Fibroblast of villous mesenchyme (primary cell): ENCODE measurements around the gene JADE2. TPM values are rescaled to one million over a fixed set of nuclear protein-coding genes. Genes with fewer than 3 reads are reported as not detected.
"Not testable (repeated sequence)": the region's sequence is repeated elsewhere in the genome, so short reads cannot be mapped to it uniquely, and the experiment has no call there.

Source experiments
- DNase-seq: peaks from one replicate; pipeline ENCODE4 v3.0.0-alpha.2; 2010; ENCODE audit warnings: low read depth
- H3K4me3 ChIP-seq: 2 replicates; pipeline ENCODE4 v1.5.1; 2011; ENCODE audit warnings: low read depth, mild to moderate bottlenecking, low read length
- total RNA-seq: library from RNA; depleted of rRNA; stranded (reverse); fragments of >200 nt; gene quantifications from 2 replicates; pipeline ENCODE4 v1.2.3, GENCODE V29; 2012
- TF ChIP-seq, protein P1 (sequence below): IDR thresholded peaks from 2 replicates; pipeline ENCODE4 v1.5.1; 2012; ENCODE audit warnings: low read depth, mild to moderate bottlenecking, low read length; ENCODE audit not compliant: insufficient read depth

JADE2 gene
- total RNA-seq, 1 donor: 35.4 TPM

DNA sequence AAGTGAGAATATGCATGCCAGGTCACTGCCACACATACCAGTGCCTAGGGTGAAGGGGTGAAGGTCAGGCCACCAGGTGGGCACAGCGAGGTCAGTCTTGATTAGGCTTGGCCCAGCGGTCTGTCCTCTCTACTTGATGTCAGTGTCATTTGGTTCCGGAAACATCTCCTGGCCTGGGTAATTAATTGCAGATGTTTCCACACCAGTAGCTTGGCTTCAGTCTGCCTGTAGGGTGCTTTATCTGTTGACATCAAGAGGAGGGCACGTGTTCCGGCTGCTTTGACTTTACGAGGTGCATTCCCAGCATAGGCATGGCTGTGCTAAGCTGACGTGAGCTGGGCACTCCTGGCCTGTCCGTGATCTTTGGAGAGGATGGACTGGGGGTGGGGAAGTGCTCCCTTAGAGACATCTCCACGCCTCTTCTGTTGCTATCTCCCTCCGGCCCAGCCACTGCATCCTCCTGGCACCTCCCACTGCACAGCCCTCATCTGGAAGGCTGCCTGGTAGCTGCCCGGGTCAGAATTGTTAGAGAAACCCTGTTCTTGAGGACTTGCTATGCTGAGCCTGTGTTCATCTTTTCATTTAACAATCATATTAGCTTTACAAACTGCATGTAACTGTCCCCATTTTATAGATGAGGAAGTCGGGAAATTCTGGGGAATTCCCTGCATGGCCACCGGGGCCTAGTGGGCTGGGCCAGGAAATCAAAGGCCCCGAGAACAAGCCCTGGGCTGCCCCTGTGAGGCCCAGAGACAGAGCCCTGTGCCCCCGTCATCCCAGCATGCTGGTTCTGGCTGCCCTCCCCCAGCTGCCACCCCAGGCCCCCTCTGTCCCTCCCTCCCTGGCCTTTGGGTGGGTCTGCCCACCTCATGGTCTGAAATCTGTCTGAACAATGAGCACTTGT, 29.1 kb downstream of the JADE2 start:
- peak; percentile 100 for DNase-seq
- TF ChIP-seq, protein P1, sequence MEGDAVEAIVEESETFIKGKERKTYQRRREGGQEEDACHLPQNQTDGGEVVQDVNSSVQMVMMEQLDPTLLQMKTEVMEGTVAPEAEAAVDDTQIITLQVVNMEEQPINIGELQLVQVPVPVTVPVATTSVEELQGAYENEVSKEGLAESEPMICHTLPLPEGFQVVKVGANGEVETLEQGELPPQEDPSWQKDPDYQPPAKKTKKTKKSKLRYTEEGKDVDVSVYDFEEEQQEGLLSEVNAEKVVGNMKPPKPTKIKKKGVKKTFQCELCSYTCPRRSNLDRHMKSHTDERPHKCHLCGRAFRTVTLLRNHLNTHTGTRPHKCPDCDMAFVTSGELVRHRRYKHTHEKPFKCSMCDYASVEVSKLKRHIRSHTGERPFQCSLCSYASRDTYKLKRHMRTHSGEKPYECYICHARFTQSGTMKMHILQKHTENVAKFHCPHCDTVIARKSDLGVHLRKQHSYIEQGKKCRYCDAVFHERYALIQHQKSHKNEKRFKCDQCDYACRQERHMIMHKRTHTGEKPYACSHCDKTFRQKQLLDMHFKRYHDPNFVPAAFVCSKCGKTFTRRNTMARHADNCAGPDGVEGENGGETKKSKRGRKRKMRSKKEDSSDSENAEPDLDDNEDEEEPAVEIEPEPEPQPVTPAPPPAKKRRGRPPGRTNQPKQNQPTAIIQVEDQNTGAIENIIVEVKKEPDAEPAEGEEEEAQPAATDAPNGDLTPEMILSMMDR: peak; percentile 17
- H3K4me3 ChIP-seq: no peak overlapping the region

DNA sequence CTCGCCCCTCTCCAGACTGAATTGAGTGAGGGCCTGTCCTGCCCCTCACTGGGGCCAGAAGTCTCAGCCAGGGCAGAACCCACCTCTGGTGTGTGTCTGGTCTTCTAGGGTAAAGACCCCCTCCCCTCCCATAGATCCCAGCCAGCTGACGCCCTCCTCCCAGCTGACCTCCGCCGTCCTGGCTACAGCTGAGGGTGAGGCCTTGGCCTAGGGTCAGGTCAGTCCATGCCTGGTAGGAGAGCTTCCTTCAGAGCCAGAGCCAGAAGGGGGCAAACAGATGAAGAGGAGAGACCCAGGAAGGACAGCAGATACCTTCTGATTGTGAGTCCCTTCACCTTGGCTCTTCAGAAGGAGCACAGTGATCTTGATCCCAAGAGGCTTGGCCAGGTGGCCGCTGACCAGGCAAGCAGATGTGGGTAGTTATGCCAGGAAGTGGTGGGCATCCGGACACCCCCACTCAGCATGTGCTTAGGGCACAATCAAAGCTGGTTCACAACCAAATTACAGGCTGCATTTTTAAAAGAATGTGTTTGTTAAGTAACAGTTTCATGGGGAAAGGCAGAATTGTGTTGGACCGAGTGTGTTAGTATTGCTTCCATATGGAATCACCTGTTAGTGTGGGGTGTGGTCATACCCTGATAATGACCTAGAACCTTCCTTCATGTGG, 29.9 kb downstream of the JADE2 start:
- H3K4me3 ChIP-seq: no peak overlapping the region
- DNase-seq: no peak
- TF ChIP-seq, protein P1: no peak

DNA sequence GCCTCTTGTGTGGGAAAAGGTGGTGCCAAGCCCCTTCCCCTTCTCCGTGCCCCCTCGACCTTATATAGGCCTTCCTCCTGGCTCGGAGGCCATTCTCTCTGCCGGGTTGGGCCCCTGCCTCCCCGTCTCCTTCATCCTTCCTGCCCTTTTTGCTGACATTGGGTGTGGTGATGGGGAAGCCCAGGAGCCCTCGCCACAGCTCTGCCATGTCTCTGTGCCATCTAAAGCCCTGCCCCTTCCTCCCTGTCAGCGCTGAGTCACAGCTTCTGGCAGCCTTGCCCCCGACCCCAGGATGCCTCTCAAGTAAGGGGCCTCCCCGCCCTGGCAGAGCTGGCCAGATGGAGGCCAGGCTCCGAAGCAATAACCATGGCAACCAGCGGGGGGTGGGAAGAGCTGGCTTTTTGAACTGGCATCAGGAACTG, 30.4 kb downstream of the JADE2 start:
- DNase-seq: peak; percentile 82
- TF ChIP-seq, protein P1: no peak
- H3K4me3 ChIP-seq: no peak overlapping the region

DNA sequence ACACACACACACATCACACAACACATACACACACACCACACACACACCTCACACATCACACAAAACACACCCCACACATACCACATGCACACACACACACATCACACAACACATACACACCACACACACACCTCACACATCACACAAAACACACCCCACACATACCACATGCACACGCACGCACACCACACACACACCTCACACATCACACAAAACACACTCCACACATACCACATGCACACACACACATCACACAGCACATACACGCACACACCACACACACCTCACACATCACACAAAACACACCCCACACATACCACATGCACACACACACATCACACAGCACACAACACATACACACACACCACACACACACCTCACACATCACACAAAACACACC, 31.1 kb downstream of the JADE2 start:
- DNase-seq, H3K4me3 ChIP-seq: not testable (repeated sequence)

DNA sequence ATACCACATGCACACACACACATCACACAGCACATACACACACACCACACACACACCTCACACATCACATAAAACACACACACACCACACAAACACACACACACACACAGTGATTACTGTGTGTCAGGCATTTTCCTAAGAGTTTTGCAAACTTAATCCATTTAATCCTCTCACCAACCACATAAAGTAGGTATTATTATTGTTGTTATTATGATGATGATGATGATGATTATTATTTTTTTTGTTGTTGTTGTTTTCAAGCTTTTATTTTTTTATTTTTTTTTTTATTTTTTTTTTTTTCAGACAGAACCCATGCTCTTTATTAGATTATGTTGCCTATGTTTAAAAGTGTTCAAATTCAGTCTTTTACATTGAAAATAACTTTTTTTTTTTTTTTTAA, 31.5 kb downstream of the JADE2 start:
- TF ChIP-seq, protein P1: no peak
- no peak overlapping the region for H3K4me3 ChIP-seq
- DNase-seq: no peak

DNA sequence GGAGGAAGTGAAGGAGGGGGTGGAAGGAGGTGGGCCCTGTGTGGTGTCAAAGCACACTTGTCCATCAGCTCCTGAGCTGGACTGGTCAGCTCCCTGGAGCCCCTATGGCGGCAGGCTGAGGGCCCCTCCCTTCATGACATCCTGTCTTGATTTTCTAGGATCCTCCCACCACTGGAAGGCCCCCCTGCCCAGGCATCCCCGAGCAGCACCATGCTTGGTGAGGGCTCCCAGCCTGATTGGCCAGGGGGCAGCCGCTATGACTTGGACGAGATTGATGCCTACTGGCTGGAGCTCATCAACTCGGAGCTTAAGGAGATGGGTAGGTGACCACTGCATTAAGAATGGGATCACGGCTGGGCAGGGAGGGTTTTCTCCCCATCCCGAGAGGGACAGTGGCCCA, 34.2 kb downstream of the JADE2 start:
- TF ChIP-seq, protein P1: no peak
- no peak overlapping the region for H3K4me3 ChIP-seq
- no peak for DNase-seq

DNA sequence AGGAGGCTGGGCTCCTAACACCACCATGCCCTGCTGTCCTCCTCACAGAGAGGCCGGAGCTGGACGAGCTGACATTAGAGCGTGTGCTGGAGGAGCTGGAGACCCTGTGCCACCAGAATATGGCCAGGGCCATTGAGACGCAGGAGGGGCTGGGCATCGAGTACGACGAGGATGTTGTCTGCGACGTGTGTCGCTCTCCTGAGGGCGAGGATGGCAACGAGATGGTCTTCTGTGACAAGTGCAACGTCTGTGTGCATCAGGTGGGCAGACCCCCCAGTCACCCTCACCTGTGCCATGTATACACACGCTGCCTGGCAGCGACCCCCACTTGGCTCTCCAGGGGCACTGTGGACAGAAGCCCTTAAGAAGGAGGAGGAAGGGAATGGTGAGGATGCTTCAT, 35.2 kb downstream of the JADE2 start:
- DNase-seq: no peak
- TF ChIP-seq, protein P1: no peak
- H3K4me3 ChIP-seq: no peak overlapping the region
